NCI-H2227 (cell line): ENCODE data around the gene PEPD.
"Not testable (repeated sequence)": the region's sequence is repeated elsewhere in the genome, so short reads cannot be mapped to it uniquely, and the experiment has no call there.

Experiments used
- DNase-seq: peaks from one replicate; lab custom pipeline; 2025; ENCODE audit not compliant: unreplicated experiment; lab: John Stamatoyannopoulos, UW

Gene PEPD

DNA sequence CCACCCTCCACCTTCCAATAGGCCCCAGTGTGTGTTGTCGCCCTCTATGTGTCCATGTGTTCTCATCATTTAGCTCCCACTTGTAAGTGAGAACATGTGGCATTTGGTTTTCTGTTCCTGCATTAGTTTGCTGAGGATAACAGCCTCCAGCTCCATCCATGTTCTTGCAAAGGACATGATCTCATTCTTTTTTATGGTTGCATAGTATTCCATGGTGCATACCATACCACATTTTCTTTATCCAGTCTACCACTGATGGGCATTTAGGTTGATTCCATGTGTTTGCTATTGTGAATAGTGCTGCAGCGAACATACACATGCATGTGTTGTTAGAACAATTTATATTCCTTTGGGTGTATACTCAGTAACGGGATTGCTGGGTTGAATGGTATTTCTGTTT is 42.0 kb downstream of the PEPD start:
- DNase-seq, result not testable (repeated sequence)

DNA sequence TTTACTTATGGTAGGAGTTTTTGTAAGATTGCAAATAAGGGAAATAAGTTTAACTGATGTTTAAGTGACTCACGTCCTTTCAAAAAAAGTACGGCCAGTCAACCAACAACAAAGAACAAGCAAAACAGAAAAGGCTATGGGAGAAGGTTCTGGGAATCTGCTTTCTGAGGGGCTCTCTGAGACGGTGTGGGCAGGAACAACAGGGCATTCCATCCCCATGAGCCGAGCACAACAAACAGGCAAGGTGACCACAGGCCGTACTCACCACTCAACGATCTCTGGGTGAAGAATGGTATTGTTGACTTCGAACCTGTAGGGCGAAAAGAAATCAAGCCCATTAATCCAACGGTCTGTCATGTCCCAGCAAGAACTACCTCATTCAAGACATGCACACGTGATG is 43.8 kb downstream of the PEPD start:
- DNase-seq, result no peak

DNA sequence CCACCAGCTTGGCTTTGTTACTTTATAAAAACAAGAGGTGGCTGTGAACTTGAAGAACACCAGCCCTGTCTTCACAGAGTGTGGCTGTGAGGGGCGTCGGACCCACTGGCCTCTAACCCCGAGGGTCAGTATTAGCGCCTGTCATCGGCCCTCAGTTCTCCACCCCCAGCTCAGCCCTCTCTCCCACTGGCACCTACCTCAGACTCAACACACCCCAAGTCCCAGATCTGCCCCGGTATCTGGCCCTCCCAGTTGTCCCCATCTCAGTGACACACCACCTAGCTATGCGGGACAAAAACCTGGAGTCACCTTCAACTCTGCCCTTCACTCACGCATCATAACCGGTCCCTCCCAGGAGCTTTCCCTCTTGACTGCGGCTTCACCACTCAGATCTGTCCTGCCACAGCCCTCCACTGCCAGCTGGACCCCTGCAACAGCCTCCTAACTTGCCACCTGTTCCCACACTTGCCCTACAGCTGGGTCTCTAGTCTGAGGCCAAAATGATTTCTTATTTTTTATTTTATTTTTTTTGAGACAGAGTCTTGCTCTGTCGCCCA is 45.4 kb downstream of the PEPD start:
- no peak for DNase-seq

DNA sequence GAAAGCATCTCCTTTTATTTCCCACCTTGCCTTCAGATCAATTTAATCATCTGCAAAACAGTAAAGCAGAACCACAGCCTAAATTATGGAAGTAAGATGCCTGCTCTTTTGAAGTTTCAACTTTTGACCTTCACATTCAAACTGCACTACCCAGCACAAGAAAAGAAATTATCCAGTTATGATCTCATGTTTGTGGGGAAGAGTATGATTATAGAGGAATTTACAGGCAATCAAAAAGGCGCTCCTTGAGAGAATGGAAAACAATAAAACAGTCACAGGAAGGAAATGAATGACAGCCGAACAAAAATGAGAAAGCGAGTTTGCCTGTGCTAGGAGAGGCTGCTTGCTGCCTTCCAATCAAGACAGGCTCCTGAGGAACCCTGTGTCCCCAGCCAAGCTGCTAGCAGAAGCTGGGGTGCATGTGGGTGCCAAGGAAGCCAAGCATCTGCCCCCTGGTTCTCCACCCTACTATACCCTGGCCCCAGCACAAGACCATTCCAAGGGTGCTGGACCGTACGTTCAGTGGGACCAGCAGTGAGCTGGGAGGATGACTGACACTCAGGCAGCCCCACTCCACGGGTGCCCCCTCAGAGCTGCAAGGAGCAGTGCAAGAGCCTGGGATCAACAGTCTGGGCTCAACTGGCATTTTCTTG is 47.8 kb downstream of the PEPD start:
- DNase-seq, result peak; percentile 80

DNA sequence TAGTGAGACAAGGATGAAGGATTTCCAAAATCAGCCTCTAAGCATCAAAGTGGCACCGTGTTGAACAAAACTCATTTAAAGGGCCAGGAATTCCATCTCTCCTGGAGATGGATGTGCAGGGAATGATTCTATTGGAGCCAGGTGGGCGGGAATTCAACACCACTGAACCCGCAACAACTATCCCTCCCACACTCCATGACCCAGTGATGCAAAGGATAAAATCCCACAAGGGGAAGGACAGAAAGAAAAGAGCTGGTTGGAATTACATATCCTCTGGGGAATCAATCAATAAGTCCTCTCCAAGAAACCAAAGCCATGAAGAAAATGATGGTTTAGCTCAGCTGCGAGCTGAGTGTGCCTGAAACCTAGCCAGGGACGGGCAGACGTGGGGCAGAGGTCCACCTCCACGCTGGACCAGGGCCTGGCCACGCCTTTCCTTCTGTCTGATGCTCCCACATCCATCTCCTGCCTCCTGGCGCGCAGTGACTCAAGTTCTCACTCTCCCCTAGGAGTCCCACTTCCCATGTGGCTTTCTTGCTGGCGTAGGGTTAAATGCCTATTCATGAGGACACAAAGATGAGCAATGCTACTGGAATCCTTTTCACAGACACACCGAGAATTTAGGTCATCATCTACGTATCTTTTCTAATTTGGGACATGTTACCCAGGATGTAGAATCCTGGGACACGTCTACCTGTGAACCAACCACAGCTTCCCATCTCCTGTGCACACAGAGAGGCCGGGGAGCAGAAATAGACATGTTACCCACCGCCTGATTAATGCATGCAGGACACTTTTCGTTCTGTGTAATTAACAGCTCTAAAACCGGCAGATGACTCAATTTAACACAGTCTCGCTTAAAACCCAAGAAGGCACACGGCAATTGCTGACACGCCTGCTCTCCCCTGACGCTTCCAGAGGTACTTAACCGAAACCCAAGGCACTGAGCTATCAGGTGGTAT is 48.6 kb downstream of the PEPD start:
- peak; percentile 80 for DNase-seq

DNA sequence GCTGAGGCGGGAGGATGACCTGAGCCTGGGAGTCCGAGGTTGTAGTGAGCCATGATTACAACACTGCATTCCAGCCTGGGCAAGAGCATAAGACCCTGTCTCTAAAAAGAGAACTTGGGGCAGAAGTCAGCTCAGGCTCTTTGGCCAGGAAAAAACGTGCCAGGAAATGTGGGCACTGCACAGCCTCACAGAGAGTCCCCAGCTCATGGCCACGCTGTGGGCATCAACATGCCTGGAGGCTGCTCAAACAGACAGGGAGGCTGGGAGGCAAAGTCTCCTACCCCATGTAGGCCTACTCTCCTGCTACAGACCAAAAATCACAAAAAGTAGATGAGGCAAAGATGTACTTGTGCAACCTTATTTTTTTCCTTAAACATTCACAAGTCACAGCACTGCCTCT is 49.4 kb downstream of the PEPD start:
- DNase-seq, result no peak

DNA sequence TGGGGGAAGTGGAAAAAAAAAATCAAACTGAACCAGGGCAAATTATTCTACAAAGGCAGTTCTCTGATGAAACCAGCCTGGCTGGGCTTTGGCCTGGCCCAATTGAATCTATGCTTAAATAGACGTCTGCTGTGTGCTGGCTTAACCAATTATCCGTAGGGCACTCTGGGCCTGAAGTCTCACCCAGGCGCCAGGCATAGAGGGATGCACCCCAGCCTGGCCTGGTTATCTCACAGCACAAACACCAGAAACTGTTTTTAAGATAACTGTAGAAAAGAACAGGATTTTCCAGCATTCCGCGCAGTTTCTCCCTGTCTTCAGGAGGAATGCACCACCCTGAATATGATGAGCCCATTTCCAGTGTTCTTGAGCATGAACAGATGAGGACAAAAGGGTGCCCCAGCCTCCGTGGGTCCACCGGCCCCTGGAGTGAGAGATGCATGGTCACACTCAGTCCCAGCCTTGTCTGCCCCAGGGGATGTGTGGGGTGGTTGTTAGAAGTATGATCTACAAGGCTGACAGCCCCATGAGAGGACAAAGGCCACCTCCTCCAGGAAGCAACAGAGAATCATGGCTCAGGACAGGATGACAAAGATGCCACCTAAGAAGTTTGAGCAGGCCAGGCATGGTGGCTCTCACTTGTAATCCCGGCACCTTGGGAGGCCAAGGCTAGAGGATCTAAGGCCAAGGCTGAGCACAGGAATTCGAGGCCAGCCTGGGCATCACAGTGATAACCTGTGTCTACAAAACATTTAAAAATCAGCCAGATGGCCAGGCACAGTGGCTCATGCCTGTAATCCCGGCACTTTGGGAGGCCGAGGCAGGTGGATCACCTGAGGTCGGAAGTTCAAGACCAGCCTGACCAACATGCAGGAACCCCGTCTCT is 50.2 kb downstream of the PEPD start:
- DNase-seq, result no peak

DNA sequence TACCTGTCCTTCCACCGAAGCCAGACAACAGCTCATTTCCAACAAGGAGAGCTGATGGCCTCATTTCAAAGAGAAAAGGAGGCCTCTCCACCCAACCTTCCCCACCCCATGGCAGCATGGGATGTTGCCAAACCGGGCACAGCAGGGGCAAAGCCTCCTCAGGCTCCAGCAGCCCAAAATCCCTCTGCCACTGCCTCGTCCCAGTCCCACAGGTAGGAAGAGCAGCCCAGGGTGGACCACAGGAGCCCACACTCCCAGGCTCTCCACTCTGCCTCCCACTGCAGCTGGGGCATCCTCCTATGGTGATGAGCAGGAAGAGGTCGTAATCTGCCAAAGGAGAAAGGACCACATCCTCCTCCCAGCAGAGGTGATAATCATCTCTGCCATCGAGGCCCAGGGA is 50.9 kb downstream of the PEPD start:
- no peak for DNase-seq

DNA sequence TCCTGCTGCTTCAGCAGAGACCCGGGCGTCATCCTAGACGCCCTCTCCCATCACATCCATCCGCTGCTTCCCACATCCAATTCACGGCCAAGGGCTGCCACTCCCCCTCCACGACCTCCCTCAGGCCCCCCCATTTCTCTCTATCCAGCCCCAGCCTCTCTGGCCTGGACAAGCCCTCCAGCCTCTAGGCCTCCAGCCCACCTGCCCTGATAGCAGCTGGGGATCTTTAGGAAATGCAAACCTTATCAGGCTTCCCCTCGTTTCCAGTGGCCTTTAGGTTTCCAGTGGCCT is 51.6 kb downstream of the PEPD start:
- no peak for DNase-seq

DNA sequence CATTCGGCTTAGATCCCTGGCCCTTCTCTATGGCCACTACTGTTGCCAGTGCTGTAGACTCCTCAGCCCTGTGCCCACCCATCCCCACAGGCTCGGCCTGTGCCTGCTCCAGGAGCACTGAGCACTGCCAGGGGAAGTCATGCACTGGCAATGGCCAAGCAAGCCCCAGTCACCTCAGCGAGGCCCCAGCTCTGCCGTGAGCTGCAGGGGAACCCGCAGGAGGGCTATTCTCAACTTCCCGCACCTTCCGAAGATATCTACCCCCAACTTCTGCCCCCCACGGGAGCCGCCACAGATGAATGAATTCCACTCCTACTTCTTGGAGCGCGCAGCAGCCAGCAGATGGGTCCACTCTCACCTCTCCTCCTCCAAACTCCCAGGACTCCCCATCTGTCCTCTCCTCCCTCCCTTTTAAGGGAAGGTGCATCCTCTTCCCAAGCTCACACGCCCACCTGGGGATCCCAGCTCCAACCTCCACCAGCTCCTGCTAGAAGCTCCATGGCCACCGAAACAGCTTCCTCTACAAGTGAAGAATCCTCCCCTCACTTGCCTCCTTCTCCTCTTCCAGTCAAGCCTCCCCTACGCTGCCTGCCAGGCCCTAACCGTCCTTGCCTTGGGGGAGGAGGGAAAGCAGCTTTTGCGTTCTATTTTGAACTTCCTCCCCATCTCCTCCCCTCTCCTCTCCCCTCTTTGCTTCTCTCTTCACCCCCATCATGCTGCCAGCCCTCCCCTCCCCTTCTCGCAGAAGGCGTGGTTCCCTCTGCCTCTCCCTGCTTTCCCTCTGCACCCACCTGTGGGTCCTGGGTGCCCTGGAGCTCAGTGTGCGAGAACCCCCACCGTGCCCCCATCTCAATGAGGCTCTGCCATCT is 52.2 kb downstream of the PEPD start:
- no peak for DNase-seq

DNA sequence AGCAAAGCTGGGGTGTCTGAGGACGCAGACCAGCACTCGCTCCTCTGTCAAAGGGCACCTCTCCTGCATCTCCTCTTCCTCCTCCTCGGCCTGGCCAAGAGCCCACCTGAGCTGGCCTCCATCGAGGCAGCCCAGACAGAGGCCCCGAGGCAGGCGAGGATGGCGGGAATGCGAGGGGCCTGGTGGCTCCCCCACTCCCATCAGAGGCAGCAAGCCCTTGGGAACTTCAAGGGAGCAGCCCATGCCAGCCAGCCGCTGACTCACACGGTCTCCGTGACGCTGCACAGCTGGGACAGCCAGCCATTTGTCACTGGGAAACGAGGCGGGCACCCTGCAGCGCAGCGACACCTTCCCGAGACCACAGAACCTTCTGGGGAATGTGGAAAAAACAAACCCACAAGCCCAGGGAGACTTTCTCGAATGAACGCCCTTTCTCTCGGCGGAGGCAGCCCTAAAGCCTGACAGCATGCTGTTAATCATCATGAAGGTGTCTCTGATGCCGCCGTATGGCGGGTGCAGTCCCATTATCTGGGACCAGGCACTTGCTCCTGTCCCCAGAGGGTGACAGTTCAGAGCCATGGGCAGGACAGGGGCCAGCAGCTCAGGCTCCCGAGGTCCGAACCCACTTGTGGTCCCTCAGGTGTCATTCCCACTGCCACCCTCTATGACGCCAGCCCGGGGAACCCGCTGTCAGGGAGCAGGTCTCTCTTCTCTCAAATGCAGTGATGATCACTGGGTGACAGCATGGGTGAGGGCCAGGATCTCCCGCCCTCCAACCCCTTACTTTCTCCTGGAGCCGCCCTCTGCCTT is 53.0 kb downstream of the PEPD start:
- DNase-seq, result no peak

DNA sequence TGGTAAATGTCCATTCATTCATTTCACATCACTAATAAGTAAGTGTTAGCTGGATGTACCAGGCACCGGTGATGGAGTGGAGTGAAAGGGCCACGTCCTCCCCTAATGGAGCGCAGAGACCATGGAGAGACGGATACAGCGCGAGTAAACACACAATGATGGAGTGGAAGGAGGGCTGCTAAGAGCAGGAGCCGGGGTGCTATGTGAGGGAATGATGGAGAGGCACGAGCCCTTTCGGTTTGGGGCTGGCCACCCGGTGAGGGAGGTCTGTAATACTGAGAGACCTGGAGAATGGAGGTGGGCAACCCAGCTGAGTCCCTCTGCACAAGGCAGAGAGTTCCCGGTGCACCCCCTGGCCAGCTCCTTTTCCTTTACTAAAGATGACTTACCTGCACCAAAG is 53.7 kb downstream of the PEPD start:
- no peak for DNase-seq

DNA sequence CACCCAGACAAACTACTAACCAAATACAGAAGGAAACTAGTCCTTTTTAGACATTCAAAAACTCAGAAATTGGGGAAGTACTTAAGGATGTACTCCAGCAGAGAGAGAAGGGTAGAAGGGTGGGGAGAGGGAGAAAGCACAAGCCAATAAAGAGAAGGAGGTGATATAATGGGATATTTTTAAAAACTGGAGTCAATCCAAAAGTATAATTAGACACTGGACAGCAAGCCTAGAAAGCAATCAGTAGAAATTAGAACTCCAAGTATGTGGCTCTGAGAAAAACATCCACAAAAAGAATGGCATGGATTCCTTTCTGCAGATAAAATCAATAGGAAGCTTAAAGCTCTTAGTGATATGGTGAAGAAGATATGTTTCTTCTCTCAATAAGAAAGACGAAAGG is 55.8 kb downstream of the PEPD start:
- no peak for DNase-seq

DNA sequence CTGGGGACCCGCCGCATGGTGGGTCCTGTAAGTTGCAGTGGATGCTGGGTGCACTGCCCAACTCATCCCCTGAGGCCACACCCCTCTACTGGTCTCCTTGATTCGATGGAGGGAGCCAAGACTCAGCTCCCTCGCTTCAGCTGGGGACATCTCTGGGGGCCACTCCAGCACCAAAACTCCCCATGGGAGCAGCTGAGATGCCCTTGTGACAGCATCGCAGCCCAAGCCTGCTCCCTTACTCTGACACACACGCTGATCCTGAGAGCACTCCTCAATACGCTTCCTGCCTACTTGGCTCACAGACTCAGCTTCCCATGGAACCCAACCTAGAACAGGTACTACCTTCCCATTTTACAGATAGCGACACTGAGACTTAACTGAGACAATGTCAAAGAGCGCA is 56.2 kb downstream of the PEPD start:
- DNase-seq, result no peak

DNA sequence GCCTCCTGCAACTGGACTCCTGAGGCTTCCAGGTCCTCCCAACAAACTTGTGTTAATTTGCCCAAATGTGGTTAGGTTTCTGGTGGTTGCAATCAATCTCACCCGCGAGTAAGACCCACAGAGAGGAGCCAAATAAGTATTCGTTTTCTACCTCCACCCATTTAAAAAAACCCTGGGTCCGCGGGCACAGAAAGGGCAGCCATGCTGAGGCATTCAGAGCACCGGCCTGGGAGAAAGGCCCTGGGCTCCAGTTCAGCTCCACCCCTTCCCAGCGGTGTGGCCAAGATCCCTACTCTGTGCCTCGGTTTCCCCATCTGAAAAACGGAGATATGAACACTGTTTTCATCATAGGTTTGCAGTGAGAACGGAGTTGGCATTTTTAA is 56.9 kb downstream of the PEPD start:
- DNase-seq, result no peak

DNA sequence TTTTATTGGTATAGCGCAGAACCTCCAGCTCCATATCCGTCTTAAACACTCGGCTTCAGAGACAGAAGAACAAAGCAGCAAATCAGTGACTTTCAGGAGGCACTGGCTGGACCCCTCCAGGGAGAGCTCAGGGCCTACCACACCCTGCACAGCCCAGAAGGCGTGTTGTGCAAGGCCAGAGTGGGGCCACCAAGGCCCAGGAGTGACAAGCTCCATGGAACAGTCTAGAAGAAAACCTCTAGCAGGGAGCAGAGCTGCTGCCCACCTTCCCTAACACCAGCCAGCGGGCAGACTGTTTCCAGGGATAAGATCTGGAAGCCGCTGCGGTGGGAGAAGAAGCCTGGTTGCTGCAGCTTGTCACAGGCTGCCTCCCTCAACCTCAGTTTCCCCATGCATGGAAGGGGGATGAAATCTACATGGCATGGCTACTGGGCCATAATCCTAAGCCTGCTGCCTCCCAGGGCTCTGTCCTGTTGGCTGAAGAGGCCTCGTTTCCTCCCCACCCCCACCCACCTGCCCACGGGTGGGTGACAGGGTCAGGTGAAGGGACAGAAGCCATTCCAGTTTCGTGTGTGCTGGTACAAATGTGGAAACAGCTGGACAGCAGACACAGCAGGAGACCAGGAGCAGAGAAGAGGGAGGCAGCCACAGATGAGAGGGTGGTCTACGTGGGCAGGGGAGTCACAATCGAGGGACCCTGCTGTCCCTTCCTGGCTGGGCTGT is 57.4 kb downstream of the PEPD start:
- DNase-seq, result no peak

DNA sequence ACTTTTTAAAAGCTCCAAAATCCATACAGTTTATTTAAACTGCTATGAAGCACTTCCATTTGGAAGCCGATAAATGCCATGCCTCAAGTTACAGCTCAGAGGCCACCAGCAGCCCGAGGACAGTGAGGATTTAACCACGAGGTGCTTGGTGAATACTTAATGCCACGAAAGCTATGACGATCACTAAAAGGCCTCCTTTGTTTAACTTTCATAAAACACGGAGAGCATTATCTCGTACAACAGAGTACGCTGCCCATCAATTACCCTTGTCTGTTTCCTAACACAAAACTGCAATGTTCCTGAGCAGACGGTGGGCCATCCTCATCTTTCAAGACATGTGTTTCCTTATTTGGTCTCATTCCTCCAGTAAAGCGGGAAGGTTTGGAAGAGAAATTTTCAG is 58.4 kb downstream of the PEPD start:
- DNase-seq, result peak; percentile 66

DNA sequence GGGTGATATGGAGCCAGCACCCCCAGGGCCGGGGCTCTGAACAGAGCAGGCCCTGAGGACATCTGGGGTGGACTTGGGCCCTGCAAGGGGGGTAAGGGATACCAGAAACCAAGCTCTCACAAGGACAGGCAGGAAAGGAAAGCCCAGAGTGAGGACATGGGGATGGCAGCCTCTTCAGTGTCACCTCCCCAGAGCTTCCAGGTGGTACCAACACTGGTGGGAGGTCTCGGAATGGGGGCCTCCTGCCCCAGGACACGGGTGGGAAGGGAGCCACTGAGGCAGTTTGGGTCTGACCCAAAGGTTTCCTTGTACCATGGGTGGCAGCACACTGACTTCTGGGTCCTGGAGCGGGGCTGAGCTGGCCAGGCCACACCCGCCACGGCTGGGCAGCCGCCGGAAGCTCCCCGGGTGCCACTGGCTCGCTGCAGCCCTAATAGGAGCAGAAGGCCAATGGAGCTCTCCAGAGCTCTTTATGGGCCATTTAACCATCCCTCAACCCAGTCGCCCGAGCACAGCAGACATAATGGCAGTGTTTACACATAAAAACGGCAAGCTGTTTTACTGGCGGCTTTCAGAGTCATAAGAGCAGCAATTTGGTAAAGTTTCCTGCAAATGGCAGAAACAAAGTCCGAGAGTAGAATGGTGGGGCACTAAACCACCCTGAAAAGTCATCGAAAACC is 59.3 kb downstream of the PEPD start:
- peak; percentile 96 for DNase-seq
